ENCODE data around the gene MAD1L1.

- no peak for TF ChIP-seq CTCF (conservative IDR thresholded peaks at IDR 0.05)
- TF ChIP-seq ZFX (IDR thresholded peaks at IDR 0.05) = no peak
Observed at GRCh38 chr7:1908823-1909420, 323.8 kb downstream of the MAD1L1 start.

Measured in C4-2B (cell line).